NOMO-1 (cell line): ENCODE measurements around the gene BOLA1.
"Not testable (repeated sequence)": the region's sequence is repeated elsewhere in the genome, so short reads cannot be mapped to it uniquely, and the experiment has no call there.

ENCODE experiments used
- DNase-seq, 2 experiments: peaks; one replicate each; lab custom pipeline; 2025; ENCODE audit not compliant: unreplicated experiment in 2 of 2; lab: John Stamatoyannopoulos, UW

The BOLA1 gene, protein sequence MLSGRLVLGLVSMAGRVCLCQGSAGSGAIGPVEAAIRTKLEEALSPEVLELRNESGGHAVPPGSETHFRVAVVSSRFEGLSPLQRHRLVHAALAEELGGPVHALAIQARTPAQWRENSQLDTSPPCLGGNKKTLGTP

DNA sequence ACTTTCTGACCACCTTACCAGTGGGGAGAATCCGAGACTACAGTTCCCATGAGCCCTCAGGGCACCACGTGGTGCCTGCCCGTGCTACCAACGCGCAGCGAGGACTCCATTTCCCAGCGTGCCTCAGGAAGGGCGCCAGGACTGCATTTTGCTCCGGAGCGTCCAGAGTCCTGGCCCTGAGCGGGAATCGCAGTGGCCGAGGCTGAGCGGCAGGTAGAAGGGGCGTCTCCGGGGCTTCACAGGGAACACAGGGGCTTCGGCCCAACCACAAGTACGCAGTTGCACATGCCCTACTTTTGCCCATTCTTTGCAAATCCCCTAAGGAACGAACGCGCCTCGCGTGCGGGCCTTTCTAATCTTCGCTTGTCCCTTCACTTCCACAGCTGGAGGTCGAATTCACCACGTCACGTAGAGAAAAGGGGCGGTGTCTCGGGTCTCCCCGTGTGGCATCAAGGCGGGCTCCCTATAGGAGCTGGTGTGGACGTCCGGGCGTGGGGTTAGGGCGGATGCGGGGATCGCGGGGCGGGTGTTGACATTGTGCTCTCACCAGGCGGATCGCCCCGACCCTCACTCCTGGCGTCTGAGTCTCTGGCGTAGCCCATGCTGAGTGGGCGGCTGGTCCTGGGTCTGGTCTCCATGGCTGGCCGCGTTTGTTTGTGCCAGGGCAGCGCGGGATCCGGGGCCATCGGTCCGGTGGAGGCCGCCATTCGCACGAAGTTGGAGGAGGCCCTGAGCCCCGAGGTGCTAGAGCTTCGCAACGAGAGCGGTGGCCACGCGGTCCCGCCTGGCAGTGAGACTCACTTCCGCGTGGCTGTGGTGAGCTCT is at the start of gene BOLA1:
Gene BOLA1 (plus strand): TSS at position 109 of the 825 bp plus-strand sequence. CDS start 492 bp downstream, at position 601.
- DNase-seq: peak; percentile 85 to 92

DNA sequence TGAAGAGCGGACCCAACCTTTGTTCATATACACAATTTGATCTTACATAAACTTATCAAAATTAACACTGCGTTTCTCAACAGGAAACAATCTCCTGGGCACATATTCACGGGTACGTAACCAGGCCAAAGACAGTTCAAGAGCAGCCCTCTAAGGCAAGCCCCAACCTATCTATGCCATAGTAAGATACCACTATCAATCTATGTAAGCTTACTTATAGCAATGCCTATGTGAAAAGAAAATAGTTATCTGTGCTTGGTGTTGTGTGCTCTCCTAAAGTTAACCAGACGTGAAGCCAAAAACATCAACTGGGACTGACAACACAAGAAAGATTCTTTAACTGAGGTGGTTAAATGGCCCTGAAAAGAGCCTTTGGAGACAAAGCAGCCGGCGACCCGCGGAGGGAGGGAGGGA is 49.4 kb upstream of the BOLA1 start:
- DNase-seq: no peak

GRCh38 chr1:149850732-149851345 is 48.5 kb upstream of the BOLA1 start:
- DNase-seq: not testable (repeated sequence)

- DNase-seq: not testable (repeated sequence)
Measured at GRCh38 chr1:149851585-149852213, 47.7 kb upstream of the BOLA1 start.

DNA sequence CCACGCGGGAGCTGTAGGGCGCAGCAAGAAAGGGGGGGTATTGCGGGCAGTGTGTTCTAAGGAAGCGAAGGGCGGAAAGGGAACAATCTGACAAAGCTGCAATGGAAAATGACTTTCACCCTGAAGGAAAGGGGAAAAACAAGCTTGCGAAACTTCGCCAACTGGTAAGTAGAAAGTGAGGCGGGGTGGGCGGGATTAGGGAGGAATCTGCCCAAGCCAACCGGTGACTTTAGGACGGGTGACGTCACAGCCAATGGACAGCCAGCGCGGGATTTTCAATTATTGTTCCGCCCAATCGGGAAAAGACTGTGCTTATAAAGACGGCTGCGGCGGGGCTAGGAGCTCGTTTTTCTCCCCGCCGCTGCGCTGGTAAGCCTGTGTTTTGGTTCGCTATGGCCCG is 47.1 kb upstream of the BOLA1 start:
- not testable (repeated sequence) for DNase-seq

DNA sequence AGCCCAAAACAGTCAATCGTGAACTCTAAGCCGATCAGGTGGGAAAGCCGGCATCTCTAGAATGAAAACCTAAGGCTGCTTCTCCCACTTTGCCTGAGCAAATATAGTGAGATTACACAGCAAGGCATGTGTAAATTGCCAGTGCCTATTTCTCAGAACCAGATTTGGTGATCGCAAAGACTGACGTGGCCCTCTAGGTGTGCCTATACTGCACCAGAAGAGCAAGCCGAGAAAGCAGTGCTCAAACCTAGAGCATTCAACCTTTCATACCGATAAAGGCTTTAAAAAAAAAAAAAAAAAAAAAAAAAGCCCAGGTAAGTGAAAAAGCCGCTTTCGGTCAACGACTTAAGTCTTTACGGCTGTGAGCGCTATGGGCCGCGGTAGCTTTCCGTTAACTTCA is 39.1 kb upstream of the BOLA1 start:
- DNase-seq: not testable (repeated sequence)

GRCh38 chr1:149860684-149861496 is 38.5 kb upstream of the BOLA1 start:
- DNase-seq: not testable (repeated sequence)

GRCh38 chr1:149861497-149862054 is 37.8 kb upstream of the BOLA1 start:
- not testable (repeated sequence) for DNase-seq

GRCh38 chr1:149866887-149867286 is 32.5 kb upstream of the BOLA1 start:
- not testable (repeated sequence) for DNase-seq

GRCh38 chr1:149873060-149873459 is 26.3 kb upstream of the BOLA1 start:
- not testable (repeated sequence) for DNase-seq

GRCh38 chr1:149877211-149877946 is 22.0 kb upstream of the BOLA1 start:
- no peak for DNase-seq

- no peak for DNase-seq
Measured at GRCh38 chr1:149879556-149879955, 19.8 kb upstream of the BOLA1 start.

GRCh38 chr1:149881876-149882275 is 17.5 kb upstream of the BOLA1 start:
- no peak for DNase-seq

- no peak for DNase-seq
Measured at GRCh38 chr1:149883598-149884247, 15.6 kb upstream of the BOLA1 start.

- DNase-seq: peak; percentile 83 to 87
Measured at GRCh38 chr1:149884433-149885338, 14.7 kb upstream of the BOLA1 start.

DNA sequence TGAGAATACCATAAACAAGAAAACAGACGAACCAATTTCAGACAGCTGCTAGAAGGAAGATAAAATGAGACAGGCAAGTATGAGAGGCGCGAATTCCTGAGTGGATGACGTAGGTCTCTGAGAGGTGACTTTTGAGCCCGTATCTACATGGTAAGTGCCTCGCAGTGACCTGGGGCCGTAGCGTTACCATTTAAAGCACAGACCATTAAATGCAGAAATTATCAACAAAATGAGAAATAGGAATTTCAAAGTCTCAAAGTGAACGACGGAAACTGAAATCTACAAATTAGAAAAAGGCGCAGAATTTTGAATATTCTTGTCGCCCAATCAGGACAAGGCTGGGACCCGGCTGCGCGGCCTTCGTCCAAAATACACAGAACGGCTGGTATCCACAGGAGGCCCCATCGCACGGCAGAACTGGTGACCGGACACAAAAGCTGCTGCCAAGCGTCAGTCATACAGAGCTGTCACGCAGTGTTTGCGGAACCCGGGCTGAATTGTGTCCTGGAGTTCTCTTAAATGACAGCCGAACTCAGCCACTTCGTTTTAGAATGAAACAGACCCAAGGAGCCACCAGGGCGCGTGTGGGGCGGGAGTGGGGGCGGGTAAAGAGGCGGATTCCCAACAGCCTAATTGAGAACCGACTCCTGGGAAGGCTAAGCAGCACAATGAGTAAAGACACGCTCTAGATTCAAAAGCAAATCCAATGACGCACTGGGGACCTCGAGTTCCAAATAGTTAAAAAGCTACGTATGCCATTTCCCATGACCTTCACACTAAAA is 13.8 kb upstream of the BOLA1 start:
- peak; percentile 76 to 79 for DNase-seq

- DNase-seq: not testable (repeated sequence)
Measured at GRCh38 chr1:149886121-149886395, 13.3 kb upstream of the BOLA1 start.
